GM20431 (cell line): ENCODE results near the gene HEPHL1.
"Not testable (repeated sequence)": the region's sequence is repeated elsewhere in the genome, so short reads cannot be mapped to it uniquely, and the experiment has no call there.

Source experiments
- in situ Hi-C: fragments of 300-500 bp; cut with MseI, MboI; formaldehyde crosslinking; loops from one replicate; pipeline ENCODE4 v1.15.0; 2020; ENCODE audit warnings: low sequenced_read_pairs; ENCODE audit not compliant: unreplicated experiment

HEPHL1 gene, protein sequence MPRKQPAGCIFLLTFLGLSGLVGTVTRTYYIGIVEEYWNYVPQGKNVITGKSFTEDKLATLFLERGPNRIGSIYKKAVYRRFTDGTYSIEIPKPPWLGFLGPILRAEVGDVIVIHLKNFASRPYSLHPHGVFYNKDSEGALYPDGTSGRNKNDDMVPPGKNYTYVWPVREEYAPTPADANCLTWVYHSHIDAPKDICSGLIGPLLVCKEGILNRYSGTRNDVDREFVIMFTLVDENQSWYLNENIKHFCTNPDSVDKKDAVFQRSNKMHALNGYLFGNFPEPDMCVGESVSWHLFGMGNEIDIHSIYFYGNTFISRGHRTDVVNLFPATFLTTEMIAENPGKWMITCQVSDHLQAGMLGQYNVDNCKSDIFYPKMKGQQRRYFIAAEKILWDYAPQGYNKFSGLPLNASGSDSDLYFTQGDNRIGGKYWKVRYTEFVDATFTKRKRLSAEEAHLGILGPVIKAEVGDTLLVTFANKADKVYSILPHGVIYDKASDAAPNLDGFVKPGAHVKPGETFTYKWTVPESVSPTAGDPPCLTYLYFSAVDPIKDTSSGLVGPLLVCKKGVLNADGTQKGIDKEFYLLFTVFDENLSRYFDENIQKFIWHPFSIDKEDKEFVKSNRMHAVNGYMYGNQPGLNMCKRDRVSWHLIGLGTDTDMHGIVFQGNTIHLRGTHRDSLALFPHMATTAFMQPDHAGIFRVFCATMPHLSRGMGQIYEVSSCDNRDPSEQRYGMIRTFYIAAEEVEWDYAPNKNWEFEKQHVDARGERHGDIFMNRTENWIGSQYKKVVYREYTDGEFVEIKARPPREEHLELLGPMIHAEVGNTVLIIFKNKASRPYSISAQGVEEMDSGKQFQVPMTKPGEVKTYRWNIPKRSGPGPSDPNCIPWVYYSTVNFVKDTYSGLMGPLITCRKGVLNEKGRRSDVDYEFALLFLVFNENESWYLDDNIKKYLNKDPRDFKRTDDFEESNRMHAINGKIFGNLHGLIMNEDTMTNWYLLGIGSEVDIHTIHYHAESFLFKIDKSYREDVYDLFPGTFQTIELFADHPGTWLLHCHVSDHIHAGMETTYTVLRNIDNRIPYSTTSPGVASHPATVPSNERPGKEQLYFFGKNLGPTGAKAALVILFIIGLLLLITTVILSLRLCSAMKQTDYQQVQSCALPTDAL

DNA sequence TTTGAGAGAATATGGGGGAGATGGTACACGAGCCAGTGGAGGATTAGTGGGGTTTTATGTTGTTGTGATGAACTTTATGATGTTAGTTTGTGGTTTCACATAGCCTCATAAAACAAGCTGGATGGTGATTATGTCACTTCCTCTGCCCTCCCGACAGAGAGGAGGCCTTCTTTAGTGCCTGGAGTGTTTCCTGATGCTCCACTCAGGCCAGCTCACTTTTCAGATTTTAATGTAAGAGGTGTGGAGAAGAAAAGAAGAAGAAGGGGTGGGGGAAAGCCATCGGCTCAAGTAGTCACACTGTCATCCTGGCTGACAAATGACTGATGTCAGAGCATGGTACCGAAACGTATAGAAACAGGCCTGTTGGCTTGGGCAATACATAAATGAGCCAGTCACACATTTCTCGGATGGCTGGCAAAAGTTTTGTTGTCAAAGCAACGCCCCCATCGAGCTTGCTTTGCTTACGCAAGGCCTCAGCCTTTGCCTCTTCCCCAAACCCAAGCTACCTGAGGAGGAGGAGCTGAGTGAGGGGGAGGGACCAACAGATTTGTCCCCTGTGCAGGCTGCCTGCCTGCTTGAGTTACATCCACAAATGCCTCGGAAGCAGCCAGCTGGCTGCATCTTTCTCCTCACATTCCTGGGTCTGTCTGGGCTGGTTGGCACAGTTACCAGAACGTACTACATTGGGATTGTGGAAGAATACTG, at the start of gene HEPHL1:
Gene HEPHL1 (plus strand): TSS at position 578 of the 705 bp plus-strand sequence. CDS start 15 bp downstream, at position 593.
- in situ Hi-C loops, result no loop called here

DNA sequence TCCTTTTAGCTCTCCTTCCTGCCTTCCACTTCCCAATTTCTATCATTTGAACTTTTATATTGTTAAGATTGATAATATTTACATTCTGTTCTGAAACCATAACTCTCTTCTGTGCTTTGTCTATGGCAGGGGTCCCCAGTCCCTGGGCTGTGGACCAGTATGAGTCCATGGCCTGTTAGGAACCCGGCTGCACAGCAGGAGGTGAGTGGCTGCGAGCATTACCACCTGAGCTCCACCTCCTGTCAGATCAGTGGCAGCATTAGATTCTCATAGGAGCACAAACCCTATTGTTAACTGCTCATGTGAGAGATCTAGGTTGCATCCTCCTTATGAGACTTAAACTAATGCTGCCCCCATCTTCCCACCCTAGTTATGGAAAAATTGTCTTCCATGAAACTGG, 48.4 kb upstream of the HEPHL1 start:
- in situ Hi-C loops, result no loop called here

DNA sequence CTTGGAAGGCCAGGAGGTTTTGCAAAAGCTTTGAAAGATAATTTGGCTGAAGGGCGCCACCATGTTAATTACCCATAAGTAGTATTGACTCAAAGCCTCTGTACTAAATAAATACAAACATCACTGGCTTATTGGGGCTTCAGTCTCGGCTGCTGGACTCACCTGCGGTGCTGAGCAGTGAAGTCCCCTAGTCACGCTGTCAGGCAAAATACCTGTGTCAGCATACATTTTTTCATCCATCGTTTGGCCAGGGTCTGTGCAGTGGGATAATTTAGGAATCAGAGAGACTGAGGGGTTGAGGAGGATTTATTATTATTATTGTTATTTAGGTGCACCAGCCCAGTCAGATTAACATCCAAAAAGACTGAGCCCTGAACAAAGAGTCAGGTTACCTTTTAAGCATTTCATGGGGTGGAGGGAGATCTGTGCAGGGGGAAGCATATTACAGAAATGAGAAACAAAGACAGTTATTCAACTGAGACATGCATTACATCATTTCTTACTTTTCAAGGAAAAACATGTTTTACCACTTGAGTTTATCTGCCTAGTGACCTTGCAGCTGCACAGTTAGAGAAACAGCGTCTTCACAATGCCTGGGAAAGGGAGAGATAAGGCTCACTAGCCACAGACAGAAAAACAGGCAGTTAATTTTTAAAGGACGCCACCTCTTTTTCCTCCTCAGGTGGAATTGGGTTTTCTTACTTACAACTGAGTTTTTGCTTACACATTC, 47.7 kb upstream of the HEPHL1 start:
- in situ Hi-C loops, result not testable (repeated sequence)

DNA sequence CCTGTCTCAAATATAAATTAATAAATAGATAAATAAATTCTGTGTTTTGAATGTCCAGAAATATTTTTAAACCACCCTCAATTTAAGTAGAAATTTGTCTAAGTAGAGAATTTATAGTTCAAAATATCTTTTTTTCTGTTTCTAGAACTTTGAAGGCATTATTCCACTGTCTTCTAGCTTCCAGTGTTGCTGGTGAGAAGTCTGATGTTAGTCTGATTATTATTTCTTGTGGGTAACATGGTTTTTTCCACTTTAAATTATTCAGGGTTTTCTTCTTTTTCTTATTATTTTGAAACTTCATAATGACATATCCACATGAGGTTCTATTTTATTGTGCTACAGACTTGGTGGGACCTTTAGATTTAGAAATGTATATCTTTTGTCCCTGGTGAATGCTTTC, 46.4 kb upstream of the HEPHL1 start:
- in situ Hi-C loops, result no loop called here

DNA sequence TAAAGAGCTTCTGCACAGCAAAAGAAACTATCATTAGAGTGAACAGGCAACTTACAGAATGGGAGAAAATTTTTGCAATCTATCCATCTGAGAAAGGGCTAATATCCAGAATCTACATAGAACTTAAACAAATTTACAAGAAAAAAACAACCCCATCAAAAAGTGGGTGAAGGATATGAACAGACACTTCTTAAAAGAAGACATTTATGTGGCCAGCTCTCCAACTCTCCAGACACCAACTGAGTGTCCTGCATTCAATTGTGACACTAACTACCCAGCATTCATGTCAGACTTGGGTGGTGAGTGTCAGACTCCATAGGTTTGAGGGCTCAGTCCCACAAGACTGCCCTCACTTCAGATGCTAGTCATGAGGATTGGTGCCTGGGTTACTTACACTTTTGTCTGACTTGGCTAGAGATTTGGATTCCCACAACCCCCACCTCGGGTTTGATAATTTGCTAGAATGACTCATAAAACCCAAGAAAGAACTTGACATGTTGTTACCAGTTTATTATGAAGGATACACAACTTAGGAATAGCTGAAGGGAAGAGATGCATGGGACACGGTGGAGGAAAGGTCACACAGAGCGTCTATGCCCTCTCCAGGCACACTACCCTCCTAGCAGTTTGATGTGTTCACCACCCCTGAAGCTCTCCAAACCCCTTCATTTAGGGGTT, 44.4 kb upstream of the HEPHL1 start:
- in situ Hi-C loops, result not testable (repeated sequence)

DNA sequence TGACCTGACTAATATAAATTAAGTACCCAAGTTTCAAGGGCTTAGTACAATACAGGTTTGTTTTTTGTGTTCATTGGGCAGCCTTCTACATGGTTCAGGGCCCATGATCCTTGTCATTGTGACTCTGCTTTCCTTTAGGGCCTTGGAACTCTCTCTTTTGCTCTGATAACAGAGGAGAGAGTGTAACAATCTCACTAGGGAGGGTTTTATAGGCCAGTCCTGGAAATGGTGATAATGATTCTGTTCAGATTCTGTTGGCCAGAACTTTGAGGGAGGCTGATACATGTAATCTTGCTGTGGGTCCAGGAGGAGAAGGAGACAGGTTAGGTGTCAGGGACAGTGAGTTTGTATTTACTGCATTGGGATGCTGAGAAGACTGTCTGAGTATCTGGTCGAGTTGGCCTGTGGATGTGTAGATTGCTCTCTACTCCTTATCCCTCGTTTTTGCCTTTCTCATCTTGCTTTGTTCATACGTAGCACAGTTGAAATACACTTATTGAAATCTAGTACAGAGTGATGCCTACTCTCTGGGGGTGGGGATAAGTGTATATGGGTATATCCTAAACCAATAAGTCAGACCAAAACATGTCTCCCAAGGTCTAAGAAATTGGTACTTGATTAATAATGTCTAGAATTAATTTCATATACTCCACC, 37.5 kb upstream of the HEPHL1 start:
- in situ Hi-C loops, result no loop called here

DNA sequence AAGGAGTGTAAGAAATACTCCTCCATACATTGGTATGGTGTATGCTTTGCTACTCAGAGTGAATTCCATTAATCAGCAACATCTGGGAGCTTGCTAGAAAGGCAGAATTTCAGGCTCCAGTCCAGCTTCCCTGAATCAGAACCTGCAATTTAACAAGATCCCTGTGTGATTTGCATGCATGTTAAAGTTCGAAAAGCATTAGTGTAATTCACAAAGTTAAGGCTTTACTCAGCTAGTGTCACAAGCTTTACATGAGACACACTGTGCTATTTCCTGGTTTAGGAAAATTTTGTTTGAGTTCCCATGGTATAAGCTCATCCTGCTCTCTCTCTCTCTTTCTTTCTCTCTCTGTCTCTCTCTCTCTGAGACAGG, 37.0 kb upstream of the HEPHL1 start:
- in situ Hi-C loops, result no loop called here

DNA sequence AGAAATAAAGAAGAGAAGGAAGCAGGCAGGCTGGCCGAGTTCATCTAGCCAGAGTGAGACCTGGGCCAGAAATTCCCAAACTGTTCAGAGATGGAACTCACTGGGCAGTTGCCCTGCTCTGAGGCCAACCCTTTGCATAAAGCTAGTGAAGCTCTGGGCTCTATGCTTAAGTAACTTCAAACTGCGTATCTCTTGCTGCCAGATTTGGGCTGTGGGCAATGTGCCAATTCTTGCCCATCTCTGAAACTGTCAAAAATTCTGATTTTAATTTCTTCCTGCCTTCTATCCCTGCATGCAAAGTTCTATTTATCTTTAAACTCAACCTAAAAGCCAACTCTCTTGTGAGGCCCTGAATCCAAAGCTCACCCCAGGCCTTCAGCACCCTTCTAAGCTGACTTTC, 36.2 kb upstream of the HEPHL1 start:
- in situ Hi-C loops, result no loop called here

DNA sequence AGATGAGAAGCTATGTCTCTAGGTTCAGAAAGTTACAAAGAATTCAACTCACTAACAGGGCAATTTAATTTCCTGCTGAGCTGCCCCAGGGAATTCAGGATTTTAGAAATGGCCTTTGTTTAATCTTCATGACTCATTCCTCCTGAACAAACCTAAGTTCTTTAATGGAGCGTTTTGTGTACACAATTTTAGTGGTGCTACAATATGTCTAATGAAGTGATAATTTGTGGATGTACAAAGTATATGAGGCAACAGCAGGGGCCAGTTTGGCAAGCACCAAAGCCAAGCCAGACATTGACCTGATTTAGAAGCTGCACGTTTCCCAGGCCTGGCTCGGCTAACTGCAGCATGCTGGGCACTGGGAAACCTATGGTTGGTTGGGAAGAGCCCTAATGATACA, 34.4 kb upstream of the HEPHL1 start:
- in situ Hi-C loops, result no loop called here

DNA sequence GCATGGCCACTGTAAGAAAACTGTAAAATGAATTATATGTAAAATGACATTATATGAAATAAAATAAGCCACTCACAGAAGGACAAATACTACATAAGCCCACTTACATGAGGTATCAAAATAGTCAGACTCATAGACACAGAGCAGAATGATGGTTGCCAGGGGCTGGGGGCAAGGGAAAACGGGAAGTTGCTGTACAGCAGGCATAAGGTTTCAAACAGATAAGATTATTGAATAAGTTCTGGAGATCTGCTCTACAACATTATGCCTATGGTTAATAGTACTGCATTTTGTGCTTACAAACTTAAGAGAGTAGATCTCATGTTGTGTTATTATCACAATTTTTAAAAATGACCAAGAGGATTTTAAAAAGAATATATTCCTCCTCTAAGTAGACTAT, 32.7 kb upstream of the HEPHL1 start:
- in situ Hi-C loops, result no loop called here

DNA sequence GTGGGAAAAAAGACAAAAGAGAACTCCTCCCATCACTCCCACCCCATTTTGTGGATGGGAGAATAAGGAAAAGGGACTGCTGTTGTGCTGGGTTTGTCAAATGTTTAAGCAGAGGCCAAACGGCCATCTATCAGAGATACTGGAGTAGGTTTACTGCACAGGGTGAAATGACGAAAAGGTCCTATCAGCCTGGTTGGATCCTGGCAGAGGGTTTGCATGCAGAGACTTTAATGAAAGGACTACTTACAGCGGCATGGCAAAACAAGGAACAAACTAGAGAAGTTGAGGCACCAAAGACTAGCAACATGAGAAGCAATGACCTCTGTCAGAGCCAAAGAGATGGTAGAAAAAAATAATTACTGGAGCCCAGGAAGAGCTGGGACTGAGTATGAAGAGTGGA, 32.2 kb upstream of the HEPHL1 start:
- in situ Hi-C loops, result no loop called here

DNA sequence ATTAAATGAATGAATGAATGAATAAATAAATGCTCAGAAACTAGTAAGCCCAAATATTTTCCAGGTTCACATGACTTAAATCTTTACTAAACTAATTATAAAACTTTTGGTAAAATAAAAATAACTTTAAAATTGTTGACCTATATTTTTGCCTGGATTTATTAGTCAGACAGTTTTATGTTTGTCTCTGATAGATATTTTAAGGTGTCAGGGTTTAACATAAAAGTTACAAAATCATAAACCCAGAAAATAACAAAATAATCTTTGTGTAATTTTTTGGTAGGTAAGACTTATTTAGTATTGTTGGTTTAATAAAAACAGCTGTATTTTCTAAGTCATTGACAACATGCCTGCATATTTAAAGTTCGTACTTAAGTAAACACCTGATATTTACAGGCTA, 27.4 kb upstream of the HEPHL1 start:
- in situ Hi-C loops, result no loop called here

DNA sequence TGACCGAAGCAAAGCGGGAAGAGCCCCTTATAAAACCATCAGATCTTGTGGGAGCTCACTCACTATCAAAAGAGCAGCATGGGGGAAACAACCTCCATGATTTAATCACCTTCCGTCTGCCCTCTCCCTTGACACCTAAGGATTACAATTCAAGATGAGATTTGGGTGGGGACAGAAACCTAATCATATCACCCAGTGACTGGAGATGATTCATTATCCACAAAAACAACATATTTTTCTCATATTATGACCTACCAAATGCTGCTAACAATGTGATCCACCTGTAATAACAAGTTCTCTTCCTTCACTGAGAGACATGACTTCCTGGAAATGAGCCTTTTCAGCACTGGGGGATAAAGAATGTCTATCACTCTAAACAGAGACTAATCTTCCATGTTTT, 23.4 kb upstream of the HEPHL1 start:
- in situ Hi-C loops, result no loop called here

DNA sequence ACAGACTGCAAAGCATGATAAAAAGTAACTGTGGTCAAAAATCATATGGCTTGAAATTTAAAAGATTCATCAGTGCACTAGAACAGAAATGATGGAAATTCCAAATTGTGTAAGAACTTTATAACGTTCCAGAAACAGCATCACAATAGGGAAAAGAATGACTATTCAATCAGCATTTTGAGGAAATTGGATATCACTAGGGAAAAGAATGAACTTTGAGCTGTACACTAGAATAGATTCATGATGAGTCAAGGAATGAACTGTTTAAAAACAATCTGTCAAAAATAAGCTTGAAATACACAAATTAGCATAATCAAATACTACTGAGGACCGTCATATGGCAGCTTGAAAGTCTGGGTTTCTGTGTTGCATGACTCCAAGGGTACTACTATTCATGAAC, 20.5 kb upstream of the HEPHL1 start:
- in situ Hi-C loops, result no loop called here

DNA sequence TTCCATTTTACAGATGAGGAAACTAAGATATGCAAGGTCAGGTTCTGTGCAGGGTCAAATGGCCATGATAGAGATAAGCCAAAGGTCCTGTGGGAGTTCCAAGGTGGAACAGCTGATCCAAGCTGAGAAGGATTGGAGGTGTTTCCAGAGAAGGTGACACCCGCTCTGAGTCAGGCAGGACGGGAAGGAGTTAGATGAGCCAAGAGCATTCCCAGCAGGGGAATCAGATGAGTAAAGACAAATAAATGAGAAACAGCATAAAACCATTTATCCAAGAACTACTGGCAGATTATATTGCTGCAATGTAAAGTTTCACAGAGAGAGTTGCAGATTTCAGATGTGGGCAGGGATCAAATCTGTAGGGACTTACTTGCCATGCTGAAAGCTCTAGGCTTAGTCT, 18.9 kb upstream of the HEPHL1 start:
- in situ Hi-C loops, result no loop called here

DNA sequence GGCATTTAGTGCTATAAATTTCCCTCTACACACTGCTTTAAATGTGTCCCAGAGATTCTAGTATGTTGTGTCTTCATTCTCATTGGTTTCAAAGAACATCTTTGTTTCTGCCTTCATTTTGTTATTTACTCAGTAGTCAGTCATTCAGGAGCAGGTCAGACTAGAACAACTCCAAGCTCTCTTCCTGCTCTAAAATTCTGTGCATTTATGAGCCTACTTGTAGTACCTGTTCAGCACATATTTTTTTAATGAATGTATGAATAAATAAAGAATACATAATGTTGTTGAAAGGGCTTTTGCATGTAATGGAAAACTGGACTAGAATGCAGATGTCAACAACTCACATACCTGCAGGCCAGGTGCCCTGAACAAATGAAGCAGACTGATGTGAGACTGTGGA, 13.7 kb upstream of the HEPHL1 start:
- in situ Hi-C loops, result no loop called here

DNA sequence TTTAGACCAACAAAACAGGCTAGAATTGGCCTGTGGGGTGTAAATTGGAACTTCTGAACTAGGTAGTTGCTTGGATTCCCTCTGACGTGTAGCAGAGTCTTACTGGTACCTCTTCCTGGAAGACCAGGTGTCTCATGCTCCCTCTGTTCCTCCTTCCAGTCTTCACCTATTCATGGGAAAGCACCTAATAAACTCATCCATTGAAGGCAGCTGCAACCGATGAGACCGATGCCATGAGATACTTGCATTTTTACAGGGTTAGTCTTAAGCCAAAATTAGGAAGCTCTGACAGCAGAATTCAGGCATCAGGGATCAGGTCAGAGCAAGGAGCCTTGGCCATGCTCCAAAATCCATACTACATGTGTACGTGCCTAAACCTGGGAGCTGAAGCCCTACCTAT, 13.2 kb upstream of the HEPHL1 start:
- in situ Hi-C loops, result no loop called here

DNA sequence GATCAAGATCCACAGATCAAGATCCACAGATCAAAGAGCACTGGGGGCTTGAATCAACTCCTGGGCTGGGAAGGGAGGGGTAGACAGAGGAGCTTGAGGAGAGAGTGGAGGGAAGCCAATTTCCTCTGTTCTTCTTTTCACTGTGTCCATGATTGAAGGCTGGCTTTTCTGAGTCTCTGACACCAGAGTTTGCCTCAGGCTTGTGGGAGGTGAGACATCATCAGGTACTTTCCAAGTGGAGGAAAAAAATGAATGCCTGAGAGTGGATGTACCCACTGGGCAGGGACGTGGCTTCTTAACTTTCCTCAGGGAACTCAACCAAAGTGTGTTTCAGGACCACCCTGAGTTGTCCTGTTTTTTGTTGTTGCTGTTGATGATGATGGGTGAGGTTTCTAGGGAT, 11.0 kb upstream of the HEPHL1 start:
- in situ Hi-C loops, result no loop called here

DNA sequence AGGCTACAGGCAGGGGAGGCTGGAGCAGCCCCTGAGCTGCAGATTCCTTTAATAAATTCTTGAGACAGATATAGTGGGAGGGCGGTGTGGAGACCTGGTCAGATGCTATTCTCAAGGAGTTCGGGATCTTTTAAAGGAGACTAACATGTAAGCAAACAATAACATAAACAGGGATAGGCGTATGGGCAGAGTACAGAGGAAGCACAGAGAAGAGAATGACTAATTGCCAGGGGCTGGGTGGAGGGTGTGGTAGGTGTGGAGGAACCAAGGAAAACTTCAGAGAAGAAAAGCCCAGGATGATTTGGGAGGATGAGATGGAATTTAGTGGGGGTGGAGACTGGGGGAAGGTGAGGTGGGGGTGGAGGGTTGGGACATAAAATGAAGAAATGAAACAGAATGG, 9.7 kb upstream of the HEPHL1 start:
- in situ Hi-C loops, result no loop called here
